GM18861 (cell line): ENCODE results near the gene VWA3A.
"Not testable (repeated sequence)": the region's sequence is repeated elsewhere in the genome, so short reads cannot be mapped to it uniquely, and the experiment has no call there.

ENCODE experiments used
- ATAC-seq: cut with Tn5 transposase; IDR thresholded peaks from one replicate; pipeline ENCODE4 v1.9.1; 2021; ENCODE audit not compliant: unreplicated experiment

The VWA3A gene, protein sequence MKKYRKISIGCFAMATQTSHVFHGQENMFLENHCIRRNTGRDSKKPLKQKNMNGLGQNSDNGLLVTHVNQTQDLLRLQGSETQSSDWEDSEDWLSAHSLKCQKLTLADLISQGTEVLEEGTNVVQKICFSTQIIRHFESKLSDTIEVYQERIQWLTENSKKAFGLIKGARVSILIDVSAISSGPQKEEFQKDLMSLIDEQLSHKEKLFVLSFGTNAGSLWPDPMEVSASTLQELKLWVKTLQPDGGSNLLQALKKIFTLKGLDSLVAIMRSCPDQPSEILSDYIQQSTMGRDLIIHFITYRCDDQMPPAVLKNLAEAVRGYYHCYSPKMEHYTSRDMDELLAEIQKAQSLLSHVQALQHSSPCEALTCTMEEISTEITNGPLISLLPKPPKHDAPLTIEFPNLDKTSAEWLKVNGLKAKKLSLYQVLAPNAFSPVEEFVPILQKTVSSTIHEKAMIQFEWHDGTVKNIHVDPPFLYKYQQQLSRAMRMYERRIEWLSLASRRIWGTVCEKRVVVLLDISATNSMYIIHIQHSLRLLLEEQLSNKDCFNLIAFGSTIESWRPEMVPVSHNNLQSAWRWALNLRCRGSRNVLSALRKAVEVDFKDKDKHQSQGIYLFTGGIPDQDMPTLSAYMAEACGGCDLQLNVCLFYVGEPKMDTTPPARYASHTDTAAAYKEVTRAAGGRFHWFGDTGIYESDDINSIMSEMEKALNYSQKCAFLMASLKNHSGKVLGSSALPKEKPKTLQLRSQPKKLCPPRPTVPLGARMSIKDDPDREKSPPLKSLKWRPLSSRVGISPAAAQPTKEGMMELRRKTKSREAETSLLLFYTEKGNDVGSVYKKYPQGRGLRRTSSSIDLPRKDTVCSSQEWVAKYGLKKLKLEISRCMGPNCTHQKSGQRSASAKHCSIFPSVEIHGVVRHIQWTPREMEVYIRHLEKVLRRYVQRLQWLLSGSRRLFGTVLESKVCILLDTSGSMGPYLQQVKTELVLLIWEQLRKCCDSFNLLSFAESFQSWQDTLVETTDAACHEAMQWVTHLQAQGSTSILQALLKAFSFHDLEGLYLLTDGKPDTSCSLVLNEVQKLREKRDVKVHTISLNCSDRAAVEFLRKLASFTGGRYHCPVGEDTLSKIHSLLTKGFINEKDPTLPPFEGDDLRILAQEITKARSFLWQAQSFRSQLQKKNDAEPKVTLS

DNA sequence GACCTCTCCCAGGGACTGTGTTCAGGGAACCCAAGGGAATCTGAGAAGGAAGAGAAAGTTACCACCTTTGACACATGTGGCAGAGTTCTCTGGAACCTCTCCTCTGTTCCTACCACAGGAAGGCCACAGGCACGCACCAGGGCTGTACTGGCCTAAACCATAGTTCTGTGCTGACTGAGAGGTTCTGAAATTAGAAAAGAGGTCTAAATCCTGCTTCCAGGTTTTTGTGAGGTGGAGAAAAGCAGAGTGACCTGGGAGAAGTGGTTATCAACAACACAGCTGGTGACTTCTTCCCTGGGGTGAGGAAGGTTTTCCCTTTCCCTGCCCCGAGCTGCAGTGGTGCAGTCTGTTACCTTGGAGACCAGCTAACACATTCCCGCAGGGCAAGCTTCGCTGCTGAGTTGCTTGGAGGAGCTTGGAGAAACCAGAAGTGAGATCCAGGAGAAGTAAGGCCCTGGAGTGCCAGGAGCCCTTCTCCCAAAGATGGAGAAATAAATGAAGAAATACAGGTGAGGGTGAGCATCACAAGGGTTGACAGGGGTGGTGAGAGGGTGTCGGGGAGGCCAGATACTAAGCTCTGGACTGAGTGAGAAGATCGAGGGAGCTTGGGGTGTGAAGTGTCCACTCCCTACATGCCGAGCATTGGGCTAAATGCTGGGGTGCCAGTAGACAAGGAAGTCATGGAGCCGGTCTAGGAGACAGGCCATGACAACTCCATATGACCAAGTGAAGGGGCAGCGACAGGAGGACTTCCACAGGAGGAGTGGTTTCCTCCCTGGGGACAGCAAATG is at the start of gene VWA3A:
VWA3A (plus strand) TSS at position 399 of the 791 bp plus-strand sequence; CDS start at position 496, 97 bp downstream.
- no peak for ATAC-seq

DNA sequence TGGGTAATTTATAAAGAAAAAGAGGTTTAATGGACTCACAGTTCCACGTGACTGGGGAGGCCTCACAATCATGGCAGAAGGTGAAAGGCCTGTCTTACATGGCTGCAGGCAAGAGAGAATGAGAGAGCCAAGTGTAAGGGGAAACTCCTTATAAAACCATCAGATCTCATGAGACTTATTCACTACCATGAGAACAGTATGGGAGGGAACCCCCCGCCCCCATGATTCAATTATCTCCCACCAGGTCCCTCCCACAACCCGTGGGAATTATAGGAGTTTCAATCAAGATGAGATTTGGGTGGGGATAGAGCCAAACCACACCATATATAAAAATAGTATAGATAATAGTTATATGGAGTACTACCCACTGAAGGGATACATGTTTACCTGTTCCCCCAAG is 48.5 kb upstream of the VWA3A start:
- not testable (repeated sequence) for ATAC-seq

DNA sequence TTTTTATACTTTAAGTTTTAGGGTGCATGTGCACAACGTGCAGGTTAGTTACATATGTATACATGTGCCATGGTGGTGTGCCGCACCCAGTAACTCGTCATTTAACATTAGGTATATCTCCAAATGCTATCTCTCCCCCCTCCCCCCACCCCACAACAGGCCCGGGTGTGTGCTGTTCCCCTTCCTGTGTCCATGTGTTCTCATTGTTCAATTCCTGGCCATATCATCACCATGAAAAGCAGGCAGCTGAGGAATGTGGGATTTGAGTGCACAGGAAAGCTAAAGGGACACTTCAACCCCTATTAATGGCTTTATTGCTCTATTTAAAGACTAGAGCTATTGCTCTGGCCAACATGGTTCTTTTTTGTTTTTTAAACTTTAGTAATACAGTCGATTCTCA is 46.5 kb upstream of the VWA3A start:
- not testable (repeated sequence) for ATAC-seq

DNA sequence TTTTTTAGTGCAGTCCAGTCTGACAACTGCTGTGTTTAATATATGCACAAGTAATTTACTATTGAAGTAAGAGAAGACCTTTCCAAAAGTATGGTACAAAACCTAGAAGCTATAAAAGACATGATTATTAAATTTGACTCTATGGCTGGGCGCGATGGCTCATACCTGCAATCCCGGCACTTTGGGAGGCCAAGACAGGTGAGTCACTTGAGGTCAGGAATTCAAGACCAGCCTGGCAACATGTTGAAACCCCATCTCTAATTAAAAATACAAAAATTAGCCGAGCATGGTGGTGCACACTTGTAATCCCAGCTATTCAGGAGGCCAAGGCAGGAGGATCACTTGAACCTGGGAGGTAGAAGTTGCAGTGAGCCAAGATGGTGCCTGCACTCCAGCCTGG is 41.4 kb upstream of the VWA3A start:
- ATAC-seq, result no peak

DNA sequence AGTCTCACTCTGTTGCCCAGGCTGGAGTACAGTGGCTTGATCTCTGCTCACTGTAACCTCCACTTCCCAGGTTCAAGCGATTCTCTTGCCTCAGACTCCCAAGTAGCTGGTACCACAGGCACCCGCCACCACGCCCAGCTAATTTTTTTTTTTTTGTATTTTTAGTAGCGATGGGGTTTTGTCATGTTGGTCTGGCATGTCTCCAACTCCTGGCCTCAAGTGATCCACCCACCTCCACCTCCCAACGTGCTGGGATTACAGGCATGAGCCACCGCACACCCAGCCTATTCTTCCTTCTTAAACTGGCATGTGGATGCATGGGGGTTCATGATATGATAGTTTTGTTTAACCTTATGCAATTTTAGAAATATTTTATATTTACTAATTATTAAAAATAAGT is 39.4 kb upstream of the VWA3A start:
- ATAC-seq, result no peak

DNA sequence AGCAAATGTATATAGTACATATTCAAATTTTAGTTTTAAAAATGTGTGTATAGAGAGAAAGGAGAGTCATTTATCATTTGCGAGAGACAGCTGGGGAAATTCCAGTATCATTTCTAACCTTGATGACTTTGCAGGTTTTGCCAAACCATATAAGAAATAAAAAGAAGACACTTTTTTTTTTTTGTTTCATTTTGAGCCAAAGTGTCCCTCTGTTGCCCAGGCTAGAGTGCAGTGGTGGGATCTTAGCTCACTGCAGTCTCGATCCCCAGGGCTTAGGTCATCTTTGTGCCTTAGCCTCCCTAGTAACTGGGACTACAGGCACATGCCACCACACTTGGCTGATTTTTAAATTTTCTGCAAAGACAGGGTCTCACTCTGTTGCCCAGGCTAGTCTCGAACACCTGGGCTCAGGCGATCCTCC is 38.4 kb upstream of the VWA3A start:
- no peak for ATAC-seq

DNA sequence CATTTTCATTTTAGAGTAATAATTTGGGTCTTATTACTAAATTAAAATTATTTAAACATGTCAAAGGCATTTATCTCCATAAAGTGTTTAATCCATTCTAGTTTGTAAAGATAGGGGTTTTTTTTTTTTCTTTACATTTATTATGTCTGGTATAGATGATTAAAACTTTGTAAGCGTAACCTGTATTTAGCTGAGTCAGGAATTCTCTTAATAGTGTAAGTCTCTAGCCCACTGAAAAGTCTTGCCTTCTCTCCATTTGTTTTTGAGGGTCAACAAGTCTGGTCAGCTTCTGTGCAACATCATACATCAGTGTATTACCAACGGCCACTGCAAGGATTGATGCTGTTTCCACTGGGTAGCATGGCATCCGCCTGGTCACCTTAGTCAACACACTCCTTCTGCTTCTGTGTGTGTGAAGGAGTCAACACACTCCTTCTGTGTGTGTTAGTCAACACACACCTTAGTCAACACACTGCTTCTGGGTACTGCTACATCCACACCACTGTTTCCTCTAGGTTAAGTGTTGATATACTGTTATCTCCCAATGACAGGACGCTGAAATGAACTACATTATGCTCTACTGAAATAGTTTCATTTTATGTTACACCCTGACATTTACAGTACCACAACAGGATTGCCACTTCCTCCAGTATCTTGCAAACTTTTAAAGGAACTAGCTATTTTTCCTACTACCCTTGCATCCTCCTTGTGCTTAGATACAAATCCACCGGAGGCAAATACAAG is 37.3 kb upstream of the VWA3A start:
- no peak for ATAC-seq

DNA sequence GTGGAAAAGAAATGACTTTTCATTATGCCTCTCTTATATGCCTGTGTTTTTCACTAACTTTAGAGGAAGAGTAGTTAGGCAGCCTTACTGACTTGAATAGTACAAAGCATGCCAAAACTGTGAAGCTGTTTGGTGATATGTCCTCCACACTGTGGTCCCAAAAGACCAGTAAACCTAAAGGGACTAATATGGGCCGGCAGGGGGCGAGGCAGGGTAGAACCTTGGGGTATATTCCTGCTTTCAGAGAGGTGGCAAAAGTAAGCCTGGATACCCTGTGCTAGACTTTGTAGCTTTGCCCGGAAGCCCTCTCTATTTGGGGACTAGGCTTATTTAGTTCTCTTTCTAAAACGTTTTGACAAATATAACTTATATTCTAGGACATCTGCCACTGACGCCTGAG is 36.5 kb upstream of the VWA3A start:
- no peak for ATAC-seq

DNA sequence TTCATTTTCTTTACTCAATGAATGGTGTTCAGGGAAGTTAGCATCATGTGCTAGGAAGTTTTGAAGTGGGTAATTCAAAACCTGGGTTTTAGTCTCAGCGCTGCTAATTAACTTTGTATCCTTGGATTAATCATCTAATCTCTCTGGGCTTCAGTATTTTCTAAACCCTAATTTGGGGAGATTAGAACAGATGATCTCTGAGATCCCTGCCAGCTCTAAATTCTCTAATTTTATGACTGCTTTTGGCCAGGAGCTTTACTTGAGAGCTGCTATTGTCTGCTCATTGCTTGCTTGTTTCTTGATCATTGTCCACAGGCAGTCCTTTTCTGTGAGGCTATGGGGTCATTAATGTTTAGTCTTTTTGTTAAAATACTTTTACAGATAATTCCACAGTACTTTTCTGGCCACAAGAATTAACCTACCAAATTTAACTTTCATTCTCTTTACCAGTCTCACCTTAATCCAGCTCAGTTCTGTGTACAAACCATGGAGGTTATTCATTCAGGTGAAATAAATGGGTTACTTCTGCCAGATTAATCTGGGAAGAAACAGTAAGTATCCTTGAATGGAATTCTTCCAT is 28.4 kb upstream of the VWA3A start:
- ATAC-seq, result no peak

DNA sequence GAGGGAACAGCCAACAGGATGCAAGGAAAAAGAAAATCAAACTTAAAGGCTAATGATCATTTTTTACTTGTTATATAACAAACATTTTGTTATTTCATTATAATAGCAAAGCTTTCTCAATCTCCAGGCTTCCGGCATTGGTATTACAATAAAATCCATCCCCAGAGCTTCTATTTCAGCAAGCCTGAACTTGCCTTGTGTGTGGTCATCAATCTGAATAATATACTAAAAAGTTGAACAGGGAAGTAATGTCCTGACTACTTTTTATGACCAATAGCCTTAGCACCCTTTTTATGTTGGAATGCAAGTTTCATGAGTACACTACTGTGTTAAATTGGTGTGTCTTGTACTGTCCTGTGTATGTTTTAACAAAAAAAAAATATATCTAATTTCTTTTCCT is 27.1 kb upstream of the VWA3A start:
- ATAC-seq, result no peak

DNA sequence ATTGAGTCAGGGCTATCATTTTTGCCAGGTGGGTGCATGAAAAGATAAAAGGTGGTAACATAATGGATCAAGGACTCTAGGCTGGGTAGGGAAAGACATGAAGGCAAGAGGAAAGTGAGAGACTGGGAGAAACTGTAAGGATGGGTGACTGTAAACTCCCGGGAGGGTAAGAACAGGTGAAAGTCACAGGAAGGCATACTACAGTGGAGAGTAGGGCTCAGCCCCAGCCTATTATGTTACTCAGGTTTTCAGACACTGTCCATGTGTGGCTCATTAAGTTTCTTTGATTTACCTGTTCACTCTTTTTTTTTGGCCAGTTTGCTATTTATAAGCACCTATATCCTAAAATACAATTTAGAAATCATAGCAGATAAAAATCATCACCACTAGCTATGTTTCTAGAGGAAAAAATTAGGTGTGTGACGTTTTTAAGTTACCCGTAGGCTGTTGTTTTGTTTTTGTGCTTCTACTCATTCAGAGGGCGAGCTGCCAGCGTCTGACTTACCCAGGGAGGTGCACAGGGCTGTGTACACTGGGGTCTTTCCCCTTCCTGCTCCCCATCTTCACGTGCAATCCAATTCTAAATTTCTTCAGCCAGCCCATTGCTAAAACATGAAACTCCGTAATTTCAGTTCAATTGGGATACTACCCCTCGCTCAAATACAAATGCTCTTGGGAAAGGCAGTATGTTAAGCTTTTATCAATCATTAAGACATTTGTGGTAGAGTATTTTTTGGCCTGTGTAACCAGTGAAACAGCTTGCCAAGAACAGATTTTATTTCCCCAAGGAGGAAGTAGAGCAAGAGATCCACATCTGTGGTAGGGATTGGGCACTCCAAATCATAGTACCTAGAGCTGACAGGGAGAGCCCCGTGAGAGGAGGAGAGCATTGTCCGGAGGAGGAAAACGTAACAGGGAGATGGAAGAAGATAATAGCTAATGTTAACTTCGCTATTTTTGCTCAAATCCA is 21.7 kb upstream of the VWA3A start:
- ATAC-seq, result no peak

DNA sequence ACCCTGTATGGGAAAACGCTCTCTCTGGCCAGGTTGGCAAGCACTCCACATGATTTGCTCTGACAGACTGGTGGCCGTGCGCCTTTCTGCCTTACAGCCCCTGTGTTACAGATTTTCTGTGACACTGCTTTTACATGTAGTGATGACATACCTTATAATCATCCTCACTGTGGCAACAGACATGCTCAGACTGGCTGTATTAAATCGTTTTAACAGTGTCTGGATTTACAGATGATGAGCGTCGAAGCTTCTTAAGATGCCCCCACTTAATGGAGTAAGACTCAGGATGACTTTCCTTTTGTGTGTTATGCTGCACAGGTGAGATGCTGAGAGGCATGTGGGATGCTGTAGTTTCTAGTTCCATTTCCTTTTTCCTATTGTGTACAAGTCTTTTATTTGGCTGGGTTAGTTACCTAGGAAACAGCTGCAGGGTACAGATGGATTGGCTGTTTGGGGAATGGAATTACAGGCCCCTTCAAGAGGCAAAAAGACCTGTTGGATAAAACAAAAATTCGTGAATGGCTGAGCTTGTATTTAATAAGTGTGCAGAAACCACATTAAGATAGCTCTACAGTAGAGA is 20.9 kb upstream of the VWA3A start:
- ATAC-seq, result no peak

DNA sequence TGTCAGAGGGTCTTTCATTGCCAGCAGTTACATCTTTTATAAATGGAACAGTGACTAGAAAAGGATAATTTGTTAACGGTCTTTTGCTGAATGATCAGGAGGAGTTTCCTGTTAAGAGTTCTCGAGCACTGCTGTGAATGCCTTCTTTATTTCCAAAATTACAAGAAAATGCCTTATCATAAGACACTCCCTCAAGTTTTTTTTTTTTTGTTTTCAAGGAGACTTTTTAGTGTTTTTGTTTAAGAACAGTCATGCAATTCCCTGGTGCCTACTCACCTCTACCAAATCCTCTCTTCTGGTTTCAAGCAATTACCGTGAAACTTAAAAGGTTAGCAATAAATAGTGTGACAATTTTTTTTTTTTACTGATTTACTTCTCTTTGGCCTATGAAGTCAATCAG is 19.0 kb upstream of the VWA3A start:
- no peak for ATAC-seq

DNA sequence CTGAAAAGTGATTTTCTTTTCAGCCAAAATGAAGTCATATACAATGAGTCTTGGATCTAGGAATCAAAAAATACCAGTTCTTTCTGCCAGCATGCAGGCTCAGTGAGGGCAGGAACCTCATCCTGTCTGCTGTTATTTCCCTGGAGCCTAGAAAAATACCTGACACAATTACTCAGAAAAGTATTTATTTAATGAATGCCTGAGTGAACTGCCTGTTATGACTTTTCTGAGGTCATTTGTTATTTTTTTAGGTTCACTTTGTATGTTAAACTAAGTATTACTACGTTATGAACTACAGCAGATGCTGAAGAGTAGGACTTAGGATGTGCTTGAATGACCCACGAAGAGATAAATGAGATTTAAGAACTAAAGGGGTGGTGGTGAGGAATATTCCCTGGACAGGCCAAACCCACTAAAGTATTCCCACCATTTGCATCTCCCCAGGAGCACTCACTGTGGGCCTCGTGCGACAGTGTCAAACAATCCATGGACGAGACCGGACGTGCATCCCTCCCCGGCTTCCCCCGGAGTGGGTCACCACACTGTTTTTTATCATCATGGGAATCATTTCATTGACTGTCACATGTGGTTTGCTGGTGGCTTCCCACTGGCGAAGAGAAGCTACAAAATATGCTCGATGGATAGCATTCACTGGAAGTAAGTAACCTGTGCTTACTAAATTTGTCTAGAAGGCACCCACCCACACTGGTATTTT is 17.1 kb upstream of the VWA3A start:
- ATAC-seq, result no peak

DNA sequence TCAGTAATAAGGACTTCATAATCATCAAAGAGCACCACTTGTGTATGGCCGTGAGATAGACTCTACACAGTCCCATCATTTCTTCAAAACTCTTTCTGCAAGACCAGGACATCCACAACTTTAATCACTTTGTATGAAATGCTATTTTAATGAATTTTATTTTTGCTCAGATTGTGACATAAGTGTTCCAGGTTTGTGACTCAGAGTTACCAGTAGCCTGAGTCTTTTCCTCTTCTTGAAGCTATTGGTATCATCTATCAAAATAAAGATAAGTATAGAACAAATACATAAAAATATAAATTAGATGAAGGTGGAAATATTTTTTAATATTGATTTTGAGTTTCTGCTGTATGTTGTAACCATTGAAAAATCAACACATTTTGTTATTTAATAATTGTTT is 16.6 kb upstream of the VWA3A start:
- ATAC-seq, result no peak

DNA sequence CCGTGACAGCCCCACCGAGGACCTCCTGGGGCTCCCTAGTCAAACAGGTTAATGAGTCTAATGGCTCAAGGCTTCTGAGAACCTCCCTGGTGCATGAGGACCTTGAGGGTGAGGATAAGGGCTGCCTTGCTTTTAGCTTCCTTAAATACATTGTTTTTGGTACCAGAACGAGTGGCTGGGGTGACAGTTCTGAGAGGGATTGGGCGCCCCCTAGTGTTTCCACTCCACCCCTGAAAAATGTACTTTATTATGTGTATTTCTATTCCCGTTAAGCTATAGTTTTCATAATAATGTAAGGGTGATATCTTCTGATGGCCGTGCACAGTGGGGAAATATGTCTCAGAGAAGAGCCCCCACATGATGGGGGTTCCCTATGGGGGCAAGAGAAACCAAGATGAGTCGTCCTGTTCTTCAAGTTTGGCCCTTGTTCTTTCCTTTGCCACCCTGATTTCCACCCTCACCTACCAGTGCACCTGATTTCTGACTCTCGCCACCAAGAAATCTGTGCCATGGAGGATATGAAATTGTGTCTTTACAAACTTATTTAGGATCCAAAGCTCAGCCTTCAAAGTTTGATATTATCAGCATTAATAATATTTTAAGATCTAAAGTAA is 14.5 kb upstream of the VWA3A start:
- no peak for ATAC-seq

DNA sequence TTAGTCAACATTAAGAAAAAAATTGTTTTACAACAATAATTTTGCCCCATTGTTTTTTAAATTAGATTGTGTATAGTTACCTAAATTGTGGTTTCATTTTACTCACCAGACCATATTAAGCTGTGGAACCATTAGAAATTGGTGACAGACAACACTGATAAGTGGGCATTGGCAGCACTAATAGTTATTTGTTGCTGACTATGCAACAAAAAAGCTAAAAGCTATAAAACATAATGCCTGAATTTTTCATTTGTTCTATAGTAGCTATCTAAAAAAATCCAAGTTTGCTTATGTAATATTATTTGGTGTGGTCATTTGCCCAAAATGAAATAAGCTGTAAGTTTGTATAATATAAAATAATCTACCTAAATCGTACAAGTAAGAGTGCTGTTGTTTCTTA is 13.7 kb upstream of the VWA3A start:
- no peak for ATAC-seq
